ENCODE data around the gene ASCC3. TPM values are rescaled to one million over a fixed set of nuclear protein-coding genes. Genes with fewer than 3 reads are reported as not detected.
A peak's percentile ranks its signal among the peaks of the same experiment; 100 is the strongest.

The ASCC3 gene
- total RNA-seq, 1 experiment from 2014 or later: 48.2 TPM

- ChIA-PET CTCF (no interaction called here), POLR2A (no interaction called here)
- H3K9me3 ChIP-seq: no peaks in the 10 kb centered on the region
- Mint-ChIP-seq H3K4me3 (ENCODE audit: unreplicated experiment) (no peak overlapping the region), H3K27me3 (ENCODE audit: insufficient read depth, unreplicated experiment) (no peaks in the 10 kb centered on the region), H3K4me1 (ENCODE audit: low read depth, unreplicated experiment) (no peaks in the 10 kb centered on the region), H3K36me3 (ENCODE audit: insufficient read depth, unreplicated experiment) (no peaks in the 10 kb centered on the region), H3K9me3 (ENCODE audit: unreplicated experiment) (no peaks in the 10 kb centered on the region), H3K27ac (ENCODE audit: unreplicated experiment) (no peak overlapping the region)
- no peak for DNase-seq
- no peak for TF ChIP-seq CTCF (IDR thresholded peaks at IDR 0.05; ENCODE audit: insufficient read depth in 1 of 2, low read depth in 1 of 2, low read length in 1 of 2, severe bottlenecking in 1 of 2, unreplicated experiment in 1 of 2)
- H3K4me1 ChIP-seq: no peaks in the 10 kb centered on the region
- H3K27me3 ChIP-seq (replicated peaks; ENCODE audit: control insufficient read depth, insufficient read depth, low read length): no peaks in the 10 kb centered on the region
- intact Hi-C loops (cut with micrococcal nuclease; ENCODE audit: unreplicated experiment): no loop called here
- H3K36me3 ChIP-seq (ENCODE audit: control insufficient read depth, insufficient read depth, low read length): no peaks in the 10 kb centered on the region
- BruUV-seq (replicated peaks): no TSS peak
- no peak overlapping the region for H3K4me3 ChIP-seq (ENCODE audit: low read depth, low read length)
These were observed 306.3 kb downstream of the ASCC3 start for GRCh38 chr6:100574836-100575235.

- no peaks in the 10 kb centered on the region for H3K4me1 Mint-ChIP-seq (ENCODE audit: low read depth, unreplicated experiment)
- no peak overlapping the region for H3K4me3 ChIP-seq (ENCODE audit: low read depth, low read length)
- no peaks in the 10 kb centered on the region for H3K27me3 Mint-ChIP-seq (ENCODE audit: insufficient read depth, unreplicated experiment)
- no peaks in the 10 kb centered on the region for H3K36me3 Mint-ChIP-seq (ENCODE audit: insufficient read depth, unreplicated experiment)
- BruUV-seq (replicated peaks): no TSS peak
- no peaks in the 10 kb centered on the region for H3K9me3 ChIP-seq
- ChIA-PET CTCF (interaction anchor here (0.6 kb wide), 1 partner anchor 222 kb away, joined by 3 read pairs; no protein-coding TSS in a partner anchor), POLR2A (no interaction called here)
- no peak overlapping the region for H3K27ac Mint-ChIP-seq (ENCODE audit: unreplicated experiment)
- H3K27me3 ChIP-seq (replicated peaks; ENCODE audit: control insufficient read depth, insufficient read depth, low read length): no peaks in the 10 kb centered on the region
- DNase-seq: peak in 1 of 2 experiments; percentile 5
- no peak overlapping the region for H3K4me3 Mint-ChIP-seq (ENCODE audit: unreplicated experiment)
- no peaks in the 10 kb centered on the region for H3K36me3 ChIP-seq (ENCODE audit: control insufficient read depth, insufficient read depth, low read length)
- TF ChIP-seq CTCF (IDR thresholded peaks at IDR 0.05; ENCODE audit: insufficient read depth in 1 of 2, low read depth in 1 of 2, low read length in 1 of 2, severe bottlenecking in 1 of 2, unreplicated experiment in 1 of 2): peak; percentile 46 to 50
- intact Hi-C loops (cut with micrococcal nuclease; ENCODE audit: unreplicated experiment): loop anchor here (1.0 kb wide), 4 partner anchors 94 to 466 kb away; no protein-coding TSS in a partner anchor
- H3K9me3 Mint-ChIP-seq (ENCODE audit: unreplicated experiment): no peaks in the 10 kb centered on the region
- no peaks in the 10 kb centered on the region for H3K4me1 ChIP-seq
These were observed 308.0 kb downstream of the ASCC3 start for GRCh38 chr6:100573166-100573565.

GRCh38 chr6:100568255-100568654, 312.9 kb downstream of the ASCC3 start:
- no TSS peak for BruUV-seq (replicated peaks)
- H3K27ac Mint-ChIP-seq (ENCODE audit: unreplicated experiment): no peak overlapping the region
- no peaks in the 10 kb centered on the region for H3K9me3 Mint-ChIP-seq (ENCODE audit: unreplicated experiment)
- ChIA-PET CTCF (no interaction called here), POLR2A (no interaction called here)
- TF ChIP-seq CTCF (IDR thresholded peaks at IDR 0.05; ENCODE audit: insufficient read depth in 1 of 2, low read depth in 1 of 2, low read length in 1 of 2, severe bottlenecking in 1 of 2, unreplicated experiment in 1 of 2): no peak
- H3K4me1 Mint-ChIP-seq (ENCODE audit: low read depth, unreplicated experiment): no peaks in the 10 kb centered on the region
- no peak overlapping the region for H3K4me3 ChIP-seq (ENCODE audit: low read depth, low read length)
- H3K9me3 ChIP-seq: no peaks in the 10 kb centered on the region
- H3K4me1 ChIP-seq: no peaks in the 10 kb centered on the region
- H3K27me3 ChIP-seq (replicated peaks; ENCODE audit: control insufficient read depth, insufficient read depth, low read length): no peaks in the 10 kb centered on the region
- H3K36me3 Mint-ChIP-seq (ENCODE audit: insufficient read depth, unreplicated experiment): no peaks in the 10 kb centered on the region
- H3K36me3 ChIP-seq (ENCODE audit: control insufficient read depth, insufficient read depth, low read length): no peaks in the 10 kb centered on the region
- no peak for DNase-seq
- H3K27me3 Mint-ChIP-seq (ENCODE audit: insufficient read depth, unreplicated experiment): no peaks in the 10 kb centered on the region
- no peak overlapping the region for H3K4me3 Mint-ChIP-seq (ENCODE audit: unreplicated experiment)
- intact Hi-C loops (cut with micrococcal nuclease; ENCODE audit: unreplicated experiment): no loop called here

All from Caco-2 (cell line).